Activated CD4-positive, alpha-beta memory T cell treated with anti-CD3 and anti-CD28 coated beads for 36 hours (primary cell): ENCODE data around the gene AMBN. TPM values are rescaled to one million over a fixed set of nuclear protein-coding genes. Genes with fewer than 3 reads are reported as not detected.
"Not testable (repeated sequence)": the region's sequence is repeated elsewhere in the genome, so short reads cannot be mapped to it uniquely, and the experiment has no call there.

Experiments
- CTCF ChIA-PET: fragments of 350-600 bp; sonication (Branson Sonifier 250); formaldehyde crosslinking; loops from one replicate; lab custom pipeline; 2021; ENCODE audit warnings: antibody characterized with exemption, inconsistent platforms; lab: Charles Lee
- POLR2A ChIA-PET: fragments of 350-600 bp; sonication (Branson Sonifier 250); formaldehyde crosslinking; loops from one replicate; lab custom pipeline; 2021; ENCODE audit warnings: antibody characterized with exemption; lab: Charles Lee
- DNase-seq: peaks from one replicate; pipeline ENCODE4 v3.0.0-alpha.2; 2020
- H3K27ac Mint-ChIP-seq: one replicate; pipeline ENCODE4 v1.8.0; 2021; ENCODE audit warnings: mixed read lengths
- H3K27me3 Mint-ChIP-seq: one replicate; pipeline ENCODE4 v1.8.0; 2021; ENCODE audit warnings: mixed read lengths
- H3K36me3 Mint-ChIP-seq: one replicate; pipeline ENCODE4 v1.8.0; 2021; ENCODE audit warnings: mixed read lengths
- H3K4me1 Mint-ChIP-seq: one replicate; pipeline ENCODE4 v1.8.0; 2021; ENCODE audit warnings: low read depth, mixed read lengths
- H3K4me3 Mint-ChIP-seq: one replicate; pipeline ENCODE4 v1.8.0; 2021; ENCODE audit warnings: mild to moderate bottlenecking, mixed read lengths
- H3K9me3 Mint-ChIP-seq: one replicate; pipeline ENCODE4 v1.8.0; 2021; ENCODE audit warnings: mixed read lengths
- intact Hi-C: fragments of 100-400 bp; cut with micrococcal nuclease; formaldehyde crosslinking; loops from one replicate; pipeline ENCODE4 v1.15.1; 2023
- total RNA-seq, 2 experiments: library from RNA; stranded (reverse); gene quantifications; one replicate each; pipeline ENCODE4 v1.2.3, GENCODE V29; 2021

AMBN gene
- total RNA-seq, 2 experiments from 2014 or later, result not detected

DNA sequence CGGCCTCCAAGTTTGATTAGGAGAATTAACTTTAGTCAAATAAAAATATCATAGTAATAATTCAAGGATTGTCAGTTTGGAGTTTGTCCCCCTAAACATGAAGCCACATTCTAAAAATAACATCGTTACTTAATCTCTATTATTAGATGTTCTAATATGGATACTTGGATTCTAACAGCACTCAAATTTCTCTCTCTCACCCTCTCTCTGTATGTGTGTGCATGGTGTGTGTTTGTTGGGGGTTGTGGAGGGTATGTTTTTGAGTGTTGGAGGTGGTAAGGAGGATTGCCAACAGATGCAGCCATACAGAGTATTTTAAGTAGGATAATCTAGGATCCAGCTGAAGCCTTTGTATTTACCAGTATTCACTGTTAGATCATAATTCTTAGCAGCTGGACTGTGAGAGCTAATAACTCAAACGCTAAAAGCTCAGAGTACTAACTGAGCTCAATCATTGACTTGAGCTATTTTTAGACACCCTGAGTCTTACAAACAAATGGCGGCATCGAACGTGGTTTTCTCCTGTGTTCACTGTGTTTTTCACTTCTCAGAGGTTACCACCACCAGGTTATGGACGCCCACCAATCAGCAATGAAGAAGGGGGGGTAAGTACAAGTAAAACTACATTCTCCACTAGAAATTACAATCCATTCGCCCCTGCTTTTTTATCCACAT, 45.3 kb downstream of the AMBN start:
- ChIA-PET CTCF (no interaction called here), POLR2A (no interaction called here)
- H3K27me3 Mint-ChIP-seq, result peaks cover 11% of the 10 kb centered on the region
- H3K9me3 Mint-ChIP-seq, result no peaks in the 10 kb centered on the region
- H3K4me1 Mint-ChIP-seq, result peaks cover 6% of the 10 kb centered on the region
- H3K27ac Mint-ChIP-seq, result no peak overlapping the region
- no peak overlapping the region for H3K4me3 Mint-ChIP-seq
- intact Hi-C loops, result no loop called here
- no peaks in the 10 kb centered on the region for H3K36me3 Mint-ChIP-seq
- no peak for DNase-seq

DNA sequence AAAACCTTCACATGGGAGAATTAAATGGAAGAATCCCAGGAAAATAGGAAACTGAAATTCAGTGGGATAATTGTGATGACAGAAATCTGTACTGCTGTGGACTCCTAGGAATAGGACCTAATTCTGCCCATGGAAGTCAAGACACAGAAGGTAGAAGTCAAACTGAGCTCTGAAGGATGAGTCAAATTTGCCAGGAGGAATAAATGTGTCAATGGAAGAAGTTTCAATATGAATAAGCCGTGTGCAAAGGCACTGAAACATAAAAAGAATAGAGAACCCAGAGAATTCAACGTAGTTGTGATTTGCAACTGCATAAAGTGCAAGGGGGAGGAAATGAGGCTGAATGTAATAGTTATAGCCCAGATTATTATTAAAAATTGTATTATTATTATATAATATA, 48.1 kb downstream of the AMBN start:
- H3K36me3 Mint-ChIP-seq, result no peaks in the 10 kb centered on the region
- H3K9me3 Mint-ChIP-seq, result no peaks in the 10 kb centered on the region
- H3K4me3 Mint-ChIP-seq, result peak overlapping the region; percentile 10
- H3K4me1 Mint-ChIP-seq, result peaks cover 6% of the 10 kb centered on the region
- H3K27ac Mint-ChIP-seq, result peak overlapping the region; percentile 47
- H3K27me3 Mint-ChIP-seq, result peaks cover 2% of the 10 kb centered on the region
- ChIA-PET CTCF (interaction anchor here (1.0 kb wide), 1 partner anchor 12 kb away, joined by 4 read pairs; no protein-coding TSS in a partner anchor), POLR2A (no interaction called here)
- DNase-seq, result no peak
- intact Hi-C loops, result no loop called here

DNA sequence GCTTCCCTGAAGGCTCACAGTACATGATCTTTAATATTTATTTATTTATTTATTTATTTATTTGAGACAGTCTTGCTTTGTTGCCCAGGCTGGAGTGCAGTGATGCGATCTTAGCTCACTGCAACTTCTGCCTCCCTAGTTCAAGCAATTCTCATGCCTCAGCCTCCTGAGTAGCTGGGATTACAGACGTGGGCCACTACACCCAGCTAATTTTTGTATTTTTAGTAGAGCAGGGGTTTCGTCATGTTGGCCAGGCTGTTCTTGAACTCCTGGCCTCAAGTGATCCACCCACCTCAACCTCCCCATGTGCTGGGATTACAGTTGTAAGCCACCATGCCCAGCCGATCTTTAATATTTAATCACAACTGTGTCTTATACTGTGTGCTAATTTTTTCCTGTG, 58.7 kb downstream of the AMBN start:
- DNase-seq, H3K36me3 Mint-ChIP-seq, H3K4me1 Mint-ChIP-seq, H3K4me3 Mint-ChIP-seq, CTCF ChIA-PET, H3K27me3 Mint-ChIP-seq, intact Hi-C loops, H3K27ac Mint-ChIP-seq, H3K9me3 Mint-ChIP-seq, POLR2A ChIA-PET: not testable (repeated sequence)

DNA sequence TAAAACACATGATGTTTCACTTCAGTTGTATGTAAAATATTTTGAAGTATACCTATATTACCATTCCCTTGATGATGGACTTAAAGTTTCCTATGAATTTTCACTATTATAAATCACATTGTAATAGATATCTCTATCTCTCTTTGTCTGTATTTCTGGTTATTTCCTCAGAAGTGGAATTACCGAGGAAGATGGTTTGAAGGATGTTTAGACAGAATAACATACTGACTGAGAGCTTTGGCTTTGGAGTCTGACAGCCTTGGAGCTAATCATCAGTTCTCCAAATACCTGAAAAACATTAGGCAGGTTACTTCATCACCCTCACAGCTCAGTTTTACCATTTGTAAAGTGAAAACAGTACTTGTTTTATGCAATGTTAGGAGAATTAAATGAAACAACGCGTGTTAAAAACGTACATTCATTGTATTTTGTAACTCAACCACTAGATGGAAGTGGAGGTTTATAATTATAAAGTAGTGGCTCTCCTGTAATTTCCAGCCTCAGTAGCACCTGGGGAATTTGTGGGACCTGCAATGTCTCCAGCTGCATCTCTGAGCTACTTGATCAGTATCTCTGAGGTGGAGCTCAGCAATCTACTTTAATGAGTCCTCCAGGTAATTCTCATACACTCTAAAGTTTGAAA, 59.9 kb downstream of the AMBN start:
- Mint-ChIP-seq H3K27ac (no peak overlapping the region), H3K4me1 (no peaks in the 10 kb centered on the region), H3K27me3 (peaks cover 3% of the 10 kb centered on the region), H3K36me3 (no peaks in the 10 kb centered on the region), H3K9me3 (no peaks in the 10 kb centered on the region), H3K4me3 (no peak overlapping the region)
- DNase-seq, result no peak
- CTCF ChIA-PET, result interaction anchor here (0.7 to 1.5 kb wide), 18 partner anchors 9 to 536 kb away, joined by 3 to 7 read pairs (median 3); no protein-coding TSS in a partner anchor
- POLR2A ChIA-PET, result no interaction called here
- intact Hi-C loops, result loop anchor here (1.0 kb wide), 1 partner anchor 36 kb away; the partner anchor contains the start of gene UTP3

DNA sequence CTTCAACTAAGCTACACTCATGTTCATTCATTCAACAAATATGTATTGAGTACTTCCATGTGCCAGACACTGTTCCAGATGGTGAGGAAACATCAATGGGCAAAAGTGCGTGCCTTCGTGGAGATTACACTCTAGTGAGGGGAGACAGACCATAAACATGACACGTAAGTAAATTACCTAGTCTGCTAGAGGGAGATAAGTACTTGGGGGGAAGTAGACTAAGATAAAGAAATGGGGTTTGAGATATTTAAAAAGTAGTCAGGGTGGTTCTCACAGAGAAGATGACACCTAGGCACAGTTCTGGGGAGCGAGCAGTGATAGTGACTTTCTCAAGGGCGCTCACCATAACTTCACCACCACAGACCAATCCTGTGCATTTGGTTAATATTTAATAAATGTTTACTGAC, 62.6 kb downstream of the AMBN start:
- H3K27me3 Mint-ChIP-seq, result peaks cover 3% of the 10 kb centered on the region
- H3K4me1 Mint-ChIP-seq, result no peaks in the 10 kb centered on the region
- no peaks in the 10 kb centered on the region for H3K9me3 Mint-ChIP-seq
- no peak for DNase-seq
- H3K36me3 Mint-ChIP-seq, result no peaks in the 10 kb centered on the region
- POLR2A ChIA-PET, result no interaction called here
- no peak overlapping the region for H3K4me3 Mint-ChIP-seq
- no peak overlapping the region for H3K27ac Mint-ChIP-seq
- CTCF ChIA-PET, result no interaction called here
- intact Hi-C loops, result no loop called here

Other genes starting within 250 kb of the AMBN start
- not detected for gene SMR3A, start 231.5 kb upstream of the AMBN start, total RNA-seq
- not detected for gene SMR3B, start 209.1 kb upstream of the AMBN start, total RNA-seq
- not detected for gene OPRPN, start 194.3 kb upstream of the AMBN start, total RNA-seq
- not detected for gene MUC7, start 120.1 kb upstream of the AMBN start, total RNA-seq
- not detected for gene AMTN, start 73.7 kb upstream of the AMBN start, total RNA-seq
- not detected for gene ENAM, start 36.5 kb downstream of the AMBN start, total RNA-seq
- not detected for gene JCHAIN, start 74.3 kb downstream of the AMBN start, total RNA-seq
- gene UTP3, start 96.3 kb downstream of the AMBN start, total RNA-seq, result 10 to 100 TPM; 33.6 to 35.5 TPM
- 10 to 100 TPM; 15.8 to 17.2 TPM for gene RUFY3, start 129.7 kb downstream of the AMBN start, total RNA-seq
- 10 to 100 TPM; 97.8 to 97.9 TPM for gene GRSF1, start 247.6 kb downstream of the AMBN start, total RNA-seq